ENCODE data around the gene F2RL2. TPM values are rescaled to one million over a fixed set of nuclear protein-coding genes. Genes with fewer than 3 reads are reported as not detected.

Gene F2RL2, protein sequence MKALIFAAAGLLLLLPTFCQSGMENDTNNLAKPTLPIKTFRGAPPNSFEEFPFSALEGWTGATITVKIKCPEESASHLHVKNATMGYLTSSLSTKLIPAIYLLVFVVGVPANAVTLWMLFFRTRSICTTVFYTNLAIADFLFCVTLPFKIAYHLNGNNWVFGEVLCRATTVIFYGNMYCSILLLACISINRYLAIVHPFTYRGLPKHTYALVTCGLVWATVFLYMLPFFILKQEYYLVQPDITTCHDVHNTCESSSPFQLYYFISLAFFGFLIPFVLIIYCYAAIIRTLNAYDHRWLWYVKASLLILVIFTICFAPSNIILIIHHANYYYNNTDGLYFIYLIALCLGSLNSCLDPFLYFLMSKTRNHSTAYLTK
- polyA plus RNA-seq = not detected in 2 replicates
- 0.12 TPM in 1 of 2 replicates, not detected in the other for polyA minus RNA-seq

DNA sequence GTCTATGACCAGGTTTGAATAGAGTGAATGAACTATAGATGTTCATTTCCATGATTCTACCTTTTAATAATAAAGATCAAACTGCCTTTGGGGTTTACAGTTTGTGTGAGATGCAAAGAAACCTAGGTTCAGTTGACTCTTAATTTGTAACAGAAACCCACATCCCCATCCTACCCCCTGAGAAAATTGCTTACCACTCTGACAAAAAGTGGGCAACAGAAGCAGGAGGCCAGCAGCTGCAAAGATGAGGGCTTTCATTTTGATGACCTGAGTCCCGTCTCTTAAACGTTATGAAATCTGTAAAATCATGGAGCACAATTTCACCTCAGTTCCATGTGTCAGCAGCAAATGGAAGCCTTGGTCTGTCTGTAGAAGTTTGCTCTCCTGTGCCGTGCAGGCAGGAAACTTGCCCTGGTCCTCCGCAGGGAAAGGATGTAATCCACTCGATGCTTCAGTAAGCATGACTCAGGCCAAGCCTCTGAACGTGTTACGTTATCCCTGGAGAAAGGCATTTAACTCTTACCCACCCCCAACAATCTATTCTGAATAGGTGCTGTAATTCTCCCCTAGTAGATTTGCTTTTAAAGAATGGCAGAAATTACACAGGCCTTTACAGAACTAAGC lies at the start of gene F2RL2:
Gene F2RL2 (minus strand): TSS at position 431 of the 624 bp plus-strand sequence. CDS start 173 bp downstream, at position 258.
- H4K20me1 ChIP-seq (ENCODE audit: insufficient read depth) = no peaks in the 10 kb centered on the region
- no peaks in the 10 kb centered on the region for H3K9me2 ChIP-seq (ENCODE audit: insufficient read depth, low read length)
- H3K4me3 ChIP-seq (ENCODE audit: low read length) = no peak within 1 kb of the TSS
- no peak within 1 kb of the TSS for H3K4me2 ChIP-seq (ENCODE audit: low read length)
- no peaks in the 10 kb centered on the region for H3F3A ChIP-seq (ENCODE audit: insufficient read depth, low read length, poor library complexity, severe bottlenecking)
- H3K36me3 ChIP-seq (ENCODE audit: insufficient read depth, low read length) = no peaks in the 10 kb centered on the region
- H3K79me2 ChIP-seq (replicated peaks; ENCODE audit: insufficient read depth, low read length) = no peaks in the 10 kb centered on the region
- no peak within 1 kb of the TSS for H3K27ac ChIP-seq (ENCODE audit: low read length)
- H3K27me3 ChIP-seq (ENCODE audit: insufficient read depth, low read depth, low read length) = no peaks in the 10 kb centered on the region
- H3K9ac ChIP-seq (ENCODE audit: low read length) = no peak within 1 kb of the TSS
- no peaks in the 10 kb centered on the region for H3K9me3 ChIP-seq (ENCODE audit: low read length)
- TF ChIP-seq TAF1 (IDR thresholded peaks at IDR 0.05; ENCODE audit: low read depth) (no peak), MXI1 (conservative IDR thresholded peaks at IDR 0.05; ENCODE audit: poor library complexity, severe bottlenecking) (no peak), EP300 (conservative IDR thresholded peaks at IDR 0.05; ENCODE audit: poor library complexity, severe bottlenecking) (no peak), POLR2AphosphoS5 (IDR thresholded peaks at IDR 0.05) (no peak), EZH2 (IDR thresholded peaks at IDR 0.05; ENCODE audit: borderline replicate concordance, insufficient read depth, low read length, poor library complexity, severe bottlenecking) (no peak)
- H2AFZ ChIP-seq (ENCODE audit: low read depth, low read length) = no peak within 1 kb of the TSS

DNA sequence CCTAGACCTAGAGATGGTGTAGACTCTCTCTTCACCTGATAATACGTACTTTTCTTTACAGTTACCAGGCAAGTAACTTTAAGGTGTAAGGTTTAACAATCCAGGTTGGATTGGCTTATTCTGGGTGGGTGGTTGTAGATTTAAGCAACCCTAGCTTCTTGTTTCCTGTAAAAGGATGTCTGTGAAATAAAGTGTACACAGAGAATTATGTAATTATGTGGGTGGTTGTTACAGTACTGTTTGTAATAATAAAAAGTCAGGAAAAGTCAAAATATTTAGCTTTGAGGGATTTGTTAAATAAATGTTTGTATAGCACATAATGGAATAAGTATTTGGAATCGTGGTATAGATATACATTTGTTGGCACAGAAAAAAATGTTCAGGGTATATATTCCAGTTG lies 49.0 kb upstream of the F2RL2 start:
- no peaks in the 10 kb centered on the region for H3K36me3 ChIP-seq (ENCODE audit: insufficient read depth, low read length)
- TF ChIP-seq POLR2AphosphoS5 (IDR thresholded peaks at IDR 0.05) (no peak), MXI1 (conservative IDR thresholded peaks at IDR 0.05; ENCODE audit: poor library complexity, severe bottlenecking) (no peak), RAD21 (conservative IDR thresholded peaks at IDR 0.05) (no peak), EP300 (conservative IDR thresholded peaks at IDR 0.05; ENCODE audit: poor library complexity, severe bottlenecking) (no peak)
- TF ChIP-seq, protein P1, sequence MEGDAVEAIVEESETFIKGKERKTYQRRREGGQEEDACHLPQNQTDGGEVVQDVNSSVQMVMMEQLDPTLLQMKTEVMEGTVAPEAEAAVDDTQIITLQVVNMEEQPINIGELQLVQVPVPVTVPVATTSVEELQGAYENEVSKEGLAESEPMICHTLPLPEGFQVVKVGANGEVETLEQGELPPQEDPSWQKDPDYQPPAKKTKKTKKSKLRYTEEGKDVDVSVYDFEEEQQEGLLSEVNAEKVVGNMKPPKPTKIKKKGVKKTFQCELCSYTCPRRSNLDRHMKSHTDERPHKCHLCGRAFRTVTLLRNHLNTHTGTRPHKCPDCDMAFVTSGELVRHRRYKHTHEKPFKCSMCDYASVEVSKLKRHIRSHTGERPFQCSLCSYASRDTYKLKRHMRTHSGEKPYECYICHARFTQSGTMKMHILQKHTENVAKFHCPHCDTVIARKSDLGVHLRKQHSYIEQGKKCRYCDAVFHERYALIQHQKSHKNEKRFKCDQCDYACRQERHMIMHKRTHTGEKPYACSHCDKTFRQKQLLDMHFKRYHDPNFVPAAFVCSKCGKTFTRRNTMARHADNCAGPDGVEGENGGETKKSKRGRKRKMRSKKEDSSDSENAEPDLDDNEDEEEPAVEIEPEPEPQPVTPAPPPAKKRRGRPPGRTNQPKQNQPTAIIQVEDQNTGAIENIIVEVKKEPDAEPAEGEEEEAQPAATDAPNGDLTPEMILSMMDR (IDR thresholded peaks at IDR 0.05; ENCODE audit: poor library complexity, severe bottlenecking) = no peak
- no peaks in the 10 kb centered on the region for H3F3A ChIP-seq (ENCODE audit: insufficient read depth, low read length, poor library complexity, severe bottlenecking)
- no peak overlapping the region for H3K4me3 ChIP-seq (ENCODE audit: low read length)
- no peak overlapping the region for H3K27ac ChIP-seq (ENCODE audit: low read length)
- no peak overlapping the region for H3K4me2 ChIP-seq (ENCODE audit: low read length)
- H3K27me3 ChIP-seq (ENCODE audit: insufficient read depth, low read depth, low read length) = no peaks in the 10 kb centered on the region
- no peaks in the 10 kb centered on the region for H4K20me1 ChIP-seq (ENCODE audit: insufficient read depth)
- no peak overlapping the region for H3K9ac ChIP-seq (ENCODE audit: low read length)
- H3K9me3 ChIP-seq (ENCODE audit: low read length) = no peaks in the 10 kb centered on the region
- H3K9me2 ChIP-seq (ENCODE audit: insufficient read depth, low read length) = no peaks in the 10 kb centered on the region
- H2AFZ ChIP-seq (ENCODE audit: low read depth, low read length) = no peak overlapping the region
- H3K79me2 ChIP-seq (replicated peaks; ENCODE audit: insufficient read depth, low read length) = no peaks in the 10 kb centered on the region

DNA sequence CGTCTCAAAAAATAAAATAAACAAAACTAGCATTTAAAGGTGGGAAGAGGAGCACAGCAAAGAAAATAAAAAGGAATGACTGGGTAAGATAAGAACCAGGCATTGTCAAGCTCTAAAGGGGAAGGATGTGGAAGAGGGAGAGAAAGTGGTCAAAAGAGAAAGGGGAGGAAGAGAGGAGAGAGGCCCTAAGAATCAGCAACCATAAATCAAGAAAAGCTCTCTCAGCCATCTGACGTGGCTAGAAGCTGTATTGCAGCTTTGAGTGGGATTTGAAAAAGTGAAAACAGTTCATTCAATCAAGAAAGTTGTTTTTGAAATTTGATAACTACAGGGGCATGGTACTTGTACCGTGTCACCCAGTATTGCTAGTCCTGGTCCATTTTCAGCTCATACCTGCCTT lies 47.3 kb upstream of the F2RL2 start:
- Histone ChIP-seq H3K27ac (ENCODE audit: low read length) (no peak overlapping the region), H3K27me3 (ENCODE audit: insufficient read depth, low read depth, low read length) (no peaks in the 10 kb centered on the region), H3K9me2 (ENCODE audit: insufficient read depth, low read length) (no peaks in the 10 kb centered on the region), H3K36me3 (ENCODE audit: insufficient read depth, low read length) (no peaks in the 10 kb centered on the region), H3K4me2 (ENCODE audit: low read length) (no peak overlapping the region), H2AFZ (ENCODE audit: low read depth, low read length) (no peak overlapping the region), H4K20me1 (ENCODE audit: insufficient read depth) (no peaks in the 10 kb centered on the region), H3K9ac (ENCODE audit: low read length) (no peak overlapping the region), H3K79me2 (replicated peaks; ENCODE audit: insufficient read depth, low read length) (no peaks in the 10 kb centered on the region), H3F3A (ENCODE audit: insufficient read depth, low read length, poor library complexity, severe bottlenecking) (no peaks in the 10 kb centered on the region), H3K4me3 (ENCODE audit: low read length) (no peak overlapping the region), H3K9me3 (ENCODE audit: low read length) (no peaks in the 10 kb centered on the region)
- TF ChIP-seq MXI1 (conservative IDR thresholded peaks at IDR 0.05; ENCODE audit: poor library complexity, severe bottlenecking) (no peak), TAF1 (IDR thresholded peaks at IDR 0.05; ENCODE audit: low read depth) (no peak), POLR2AphosphoS5 (IDR thresholded peaks at IDR 0.05) (no peak), RAD21 (conservative IDR thresholded peaks at IDR 0.05) (no peak), EZH2 (IDR thresholded peaks at IDR 0.05; ENCODE audit: borderline replicate concordance, insufficient read depth, low read length, poor library complexity, severe bottlenecking) (no peak), SMC3 (conservative IDR thresholded peaks at IDR 0.05; ENCODE audit: poor library complexity) (no peak), EP300 (conservative IDR thresholded peaks at IDR 0.05; ENCODE audit: poor library complexity, severe bottlenecking) (no peak)
- TF ChIP-seq, protein P2, sequence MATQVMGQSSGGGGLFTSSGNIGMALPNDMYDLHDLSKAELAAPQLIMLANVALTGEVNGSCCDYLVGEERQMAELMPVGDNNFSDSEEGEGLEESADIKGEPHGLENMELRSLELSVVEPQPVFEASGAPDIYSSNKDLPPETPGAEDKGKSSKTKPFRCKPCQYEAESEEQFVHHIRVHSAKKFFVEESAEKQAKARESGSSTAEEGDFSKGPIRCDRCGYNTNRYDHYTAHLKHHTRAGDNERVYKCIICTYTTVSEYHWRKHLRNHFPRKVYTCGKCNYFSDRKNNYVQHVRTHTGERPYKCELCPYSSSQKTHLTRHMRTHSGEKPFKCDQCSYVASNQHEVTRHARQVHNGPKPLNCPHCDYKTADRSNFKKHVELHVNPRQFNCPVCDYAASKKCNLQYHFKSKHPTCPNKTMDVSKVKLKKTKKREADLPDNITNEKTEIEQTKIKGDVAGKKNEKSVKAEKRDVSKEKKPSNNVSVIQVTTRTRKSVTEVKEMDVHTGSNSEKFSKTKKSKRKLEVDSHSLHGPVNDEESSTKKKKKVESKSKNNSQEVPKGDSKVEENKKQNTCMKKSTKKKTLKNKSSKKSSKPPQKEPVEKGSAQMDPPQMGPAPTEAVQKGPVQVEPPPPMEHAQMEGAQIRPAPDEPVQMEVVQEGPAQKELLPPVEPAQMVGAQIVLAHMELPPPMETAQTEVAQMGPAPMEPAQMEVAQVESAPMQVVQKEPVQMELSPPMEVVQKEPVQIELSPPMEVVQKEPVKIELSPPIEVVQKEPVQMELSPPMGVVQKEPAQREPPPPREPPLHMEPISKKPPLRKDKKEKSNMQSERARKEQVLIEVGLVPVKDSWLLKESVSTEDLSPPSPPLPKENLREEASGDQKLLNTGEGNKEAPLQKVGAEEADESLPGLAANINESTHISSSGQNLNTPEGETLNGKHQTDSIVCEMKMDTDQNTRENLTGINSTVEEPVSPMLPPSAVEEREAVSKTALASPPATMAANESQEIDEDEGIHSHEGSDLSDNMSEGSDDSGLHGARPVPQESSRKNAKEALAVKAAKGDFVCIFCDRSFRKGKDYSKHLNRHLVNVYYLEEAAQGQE (IDR thresholded peaks at IDR 0.05; ENCODE audit: borderline replicate concordance) = no peak
- TF ChIP-seq, protein P1 (IDR thresholded peaks at IDR 0.05; ENCODE audit: poor library complexity, severe bottlenecking) = no peak

All from neural cell (in vitro differentiated cells).